ENCODE measurements around the gene SULT1A3. TPM values are rescaled to one million over a fixed set of nuclear protein-coding genes. Genes with fewer than 3 reads are reported as not detected.
A peak's percentile ranks its signal among the peaks of the same experiment; 100 is the strongest.

The SULT1A3 gene
- total RNA-seq, 4 donors from 2014 or later: 1.8 to 26.5 (median 9.5) TPM

DNA sequence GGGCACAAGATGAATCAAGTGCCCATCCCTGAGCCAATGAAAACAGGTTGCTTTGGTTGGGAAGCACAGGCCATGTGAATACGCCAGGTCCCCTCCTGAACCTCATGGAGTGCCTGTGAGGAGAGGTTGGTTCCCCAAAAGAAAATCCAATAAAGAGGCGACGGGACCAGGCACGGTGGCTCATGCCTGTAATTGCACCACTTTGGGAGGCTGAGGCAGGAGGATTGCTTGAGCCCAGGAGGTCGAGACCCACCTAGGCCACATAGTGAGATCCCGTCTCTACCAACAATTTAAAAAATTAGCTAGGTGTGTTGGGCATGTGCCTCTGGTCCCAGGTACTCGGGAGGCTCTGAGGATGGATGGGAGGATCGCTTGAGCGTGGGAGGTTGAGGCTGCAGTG is 19.1 kb upstream of the SULT1A3 start:
- intact Hi-C loops (cut with DNase I; ENCODE audit: low total_unique reads): no loop called here
- H3K27ac ChIP-seq: no peak overlapping the region

DNA sequence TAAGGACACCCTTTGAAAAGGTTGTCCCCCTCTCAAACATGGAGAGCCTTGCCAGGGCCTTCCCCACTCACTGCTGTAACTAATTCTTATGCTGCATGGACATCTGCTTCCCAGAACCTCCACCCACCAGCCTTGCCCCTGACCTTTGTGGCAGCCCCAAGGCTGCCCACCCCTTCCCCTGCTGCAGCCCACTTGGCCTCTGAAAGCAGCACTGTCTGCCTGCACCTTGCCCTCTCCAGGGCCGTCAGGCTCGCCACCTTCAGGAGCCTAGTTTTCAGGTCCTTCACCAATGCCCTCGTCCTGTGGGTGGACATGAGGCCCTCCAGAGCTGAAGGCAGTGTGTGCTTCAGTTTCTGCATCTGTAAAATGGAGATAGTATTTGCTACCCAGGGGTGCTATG is 18.3 kb upstream of the SULT1A3 start:
- peaks cover 0 to 8% of the 10 kb centered on the region in 2 donors for H3K4me1 ChIP-seq
- H3K4me3 ChIP-seq: no peak overlapping the region
- H3K9me3 ChIP-seq: no peaks in the 10 kb centered on the region
- H3K27me3 ChIP-seq: no peaks in the 10 kb centered on the region
- H3K27ac ChIP-seq: no peak overlapping the region
- no peak for DNase-seq
- intact Hi-C loops (cut with DNase I; ENCODE audit: low total_unique reads): no loop called here
- TF ChIP-seq, protein P1, sequence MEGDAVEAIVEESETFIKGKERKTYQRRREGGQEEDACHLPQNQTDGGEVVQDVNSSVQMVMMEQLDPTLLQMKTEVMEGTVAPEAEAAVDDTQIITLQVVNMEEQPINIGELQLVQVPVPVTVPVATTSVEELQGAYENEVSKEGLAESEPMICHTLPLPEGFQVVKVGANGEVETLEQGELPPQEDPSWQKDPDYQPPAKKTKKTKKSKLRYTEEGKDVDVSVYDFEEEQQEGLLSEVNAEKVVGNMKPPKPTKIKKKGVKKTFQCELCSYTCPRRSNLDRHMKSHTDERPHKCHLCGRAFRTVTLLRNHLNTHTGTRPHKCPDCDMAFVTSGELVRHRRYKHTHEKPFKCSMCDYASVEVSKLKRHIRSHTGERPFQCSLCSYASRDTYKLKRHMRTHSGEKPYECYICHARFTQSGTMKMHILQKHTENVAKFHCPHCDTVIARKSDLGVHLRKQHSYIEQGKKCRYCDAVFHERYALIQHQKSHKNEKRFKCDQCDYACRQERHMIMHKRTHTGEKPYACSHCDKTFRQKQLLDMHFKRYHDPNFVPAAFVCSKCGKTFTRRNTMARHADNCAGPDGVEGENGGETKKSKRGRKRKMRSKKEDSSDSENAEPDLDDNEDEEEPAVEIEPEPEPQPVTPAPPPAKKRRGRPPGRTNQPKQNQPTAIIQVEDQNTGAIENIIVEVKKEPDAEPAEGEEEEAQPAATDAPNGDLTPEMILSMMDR (IDR thresholded peaks at IDR 0.05): no peak
- no peak for TF ChIP-seq POLR2A (IDR thresholded peaks at IDR 0.05)
- no peaks in the 10 kb centered on the region for H3K36me3 ChIP-seq

More for the DNA sequence above, 19.1 kb upstream of the SULT1A3 start:
- DNase-seq: no peak
- Histone ChIP-seq H3K9me3 (no peaks in the 10 kb centered on the region), H3K27me3 (no peaks in the 10 kb centered on the region), H3K4me1 (peaks cover 0 to 8% of the 10 kb centered on the region in 2 donors), H3K4me3 (no peak overlapping the region), H3K36me3 (no peaks in the 10 kb centered on the region)
- TF ChIP-seq, protein P1 (IDR thresholded peaks at IDR 0.05): no peak
- TF ChIP-seq POLR2A (IDR thresholded peaks at IDR 0.05): no peak

GRCh38 chr16:30183233-30184095 is 15.6 kb upstream of the SULT1A3 start, which contains the start of gene CORO1A:
CORO1A (plus strand) TSS chr16:30183602; CDS start chr16:30185210, 1,608 bp downstream.
- Histone ChIP-seq H3K27me3 (no peaks in the 10 kb centered on the region), H3K9me3 (no peaks in the 10 kb centered on the region), H3K4me3 (peak within 1 kb of the TSS; percentile 49 to 55), H3K27ac (peak within 1 kb of the TSS; percentile 82 to 85), H3K4me1 (peaks cover 0 to 8% of the 10 kb centered on the region in 2 donors), H3K36me3 (no peaks in the 10 kb centered on the region)
- intact Hi-C loops (cut with DNase I; ENCODE audit: low total_unique reads): no loop called here
- TF ChIP-seq, protein P1 (IDR thresholded peaks at IDR 0.05): peak in 1 of 4 experiments; percentile 3
- peak in 1 of 2 donors; percentile 60 for TF ChIP-seq POLR2A (IDR thresholded peaks at IDR 0.05)
- DNase-seq: peak; percentile 79 to 86

- DNase-seq: peak; percentile 19 to 30
- intact Hi-C loops (cut with DNase I; ENCODE audit: low total_unique reads): no loop called here
- Histone ChIP-seq H3K9me3 (no peaks in the 10 kb centered on the region), H3K4me1 (peaks cover 0 to 8% of the 10 kb centered on the region in 2 donors), H3K36me3 (no peaks in the 10 kb centered on the region), H3K27me3 (no peaks in the 10 kb centered on the region), H3K4me3 (peak overlapping the region in 1 of 2 donors; percentile 49), H3K27ac (no peak overlapping the region)
- no peak for TF ChIP-seq POLR2A (IDR thresholded peaks at IDR 0.05)
- TF ChIP-seq, protein P1 (IDR thresholded peaks at IDR 0.05): no peak
These were observed 14.8 kb upstream of the SULT1A3 start for GRCh38 chr16:30184096-30184890.

Data from uterus (tissue), 4 donors.